OCI-LY7 (cell line): Measurements from ENCODE around the gene ROR2.

ENCODE experiments used
- EZH2phosphoT487 ChIP-seq: fragments of 200-600 bp; sonication (generic); IDR thresholded peaks from 2 replicates; pipeline ENCODE4 v1.6.1; 2018; ENCODE audit warnings: low read depth, borderline replicate concordance, mild to moderate bottlenecking, mixed run types, antibody characterized with exemption, low read length, moderate library complexity, mixed read lengths
- TF ChIP-seq, protein P1 (sequence below): fragments of 200-600 bp; sonication (generic); conservative IDR thresholded peaks from 2 replicates; pipeline ENCODE4 v1.5.1; 2014; ENCODE audit warnings: mild to moderate bottlenecking, antibody characterized with exemption, low read length, moderate library complexity, mixed read lengths

DNA sequence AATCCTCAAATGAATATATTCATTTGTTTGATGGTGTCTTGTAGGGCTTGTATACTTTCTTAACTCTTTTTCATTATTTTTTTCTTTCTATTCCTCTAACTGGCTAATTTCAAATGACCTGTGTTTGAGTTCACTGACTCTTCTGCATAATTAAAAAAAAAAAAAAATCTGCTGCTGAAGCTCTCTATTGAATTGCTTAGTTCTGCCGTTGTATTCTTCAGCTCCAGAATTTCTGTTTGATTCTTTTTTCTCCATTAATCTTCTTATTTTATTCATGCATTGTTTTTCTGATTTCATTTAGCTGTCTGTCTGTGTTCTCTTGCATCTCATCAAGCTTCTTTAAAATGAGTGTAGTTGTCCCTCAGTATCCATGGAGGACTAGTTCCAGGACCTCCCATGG is 244.6 kb downstream of the ROR2 start:
- TF ChIP-seq, protein P1, sequence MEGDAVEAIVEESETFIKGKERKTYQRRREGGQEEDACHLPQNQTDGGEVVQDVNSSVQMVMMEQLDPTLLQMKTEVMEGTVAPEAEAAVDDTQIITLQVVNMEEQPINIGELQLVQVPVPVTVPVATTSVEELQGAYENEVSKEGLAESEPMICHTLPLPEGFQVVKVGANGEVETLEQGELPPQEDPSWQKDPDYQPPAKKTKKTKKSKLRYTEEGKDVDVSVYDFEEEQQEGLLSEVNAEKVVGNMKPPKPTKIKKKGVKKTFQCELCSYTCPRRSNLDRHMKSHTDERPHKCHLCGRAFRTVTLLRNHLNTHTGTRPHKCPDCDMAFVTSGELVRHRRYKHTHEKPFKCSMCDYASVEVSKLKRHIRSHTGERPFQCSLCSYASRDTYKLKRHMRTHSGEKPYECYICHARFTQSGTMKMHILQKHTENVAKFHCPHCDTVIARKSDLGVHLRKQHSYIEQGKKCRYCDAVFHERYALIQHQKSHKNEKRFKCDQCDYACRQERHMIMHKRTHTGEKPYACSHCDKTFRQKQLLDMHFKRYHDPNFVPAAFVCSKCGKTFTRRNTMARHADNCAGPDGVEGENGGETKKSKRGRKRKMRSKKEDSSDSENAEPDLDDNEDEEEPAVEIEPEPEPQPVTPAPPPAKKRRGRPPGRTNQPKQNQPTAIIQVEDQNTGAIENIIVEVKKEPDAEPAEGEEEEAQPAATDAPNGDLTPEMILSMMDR = no peak
- no peak for TF ChIP-seq EZH2phosphoT487
